Tibial artery (tissue), 4 donors: ENCODE measurements around the gene TNS3.

Source experiments
- DNase-seq, 2 donors: peaks; one replicate each; pipeline ENCODE4 v3.0.0-alpha.2; 2019
- H3K27ac ChIP-seq, 2 donors: fragments of 200-600 bp; sonication (generic) in 1 of 2; 1 replicate in 1 of 2; 2 replicates in 1 of 2; pipeline ENCODE4 v1.5.1; 2018 to 2019; ENCODE audit warnings: mild to moderate bottlenecking in 1 of 2
- H3K27me3 ChIP-seq, 2 donors: fragments of 200-600 bp; sonication (generic) in 1 of 2; one replicate each; pipeline versions ENCODE4 v1.5.1 to v1.6.0; 2016 to 2019
- H3K36me3 ChIP-seq, 3 donors: fragments of 200-600 bp; sonication (generic) in 2 of 3; one replicate each; pipeline ENCODE4 v1.5.1; 2016 to 2019; ENCODE audit warnings: mild to moderate bottlenecking in 2 of 3
- H3K4me1 ChIP-seq, 4 donors: fragments of 200-600 bp; sonication (generic) in 2 of 4; 1 replicate in 3 of 4; 2 replicates in 1 of 4; pipeline ENCODE4 v1.5.1; 2016 to 2019
- H3K4me3 ChIP-seq, 2 donors: fragments of 200-600 bp; sonication (generic) in 1 of 2; 1 replicate in 1 of 2; 2 replicates in 1 of 2; pipeline ENCODE4 v1.5.1; 2018 to 2019; ENCODE audit warnings: mild to moderate bottlenecking in 2 of 2
- H3K9me3 ChIP-seq, 3 donors: fragments of 200-600 bp; sonication (generic) in 1 of 3; one replicate each; pipeline ENCODE4 v1.5.1; 2016 to 2019
- intact Hi-C: fragments of 100-400 bp; cut with DNase I; formaldehyde crosslinking; loops from one replicate; pipeline ENCODE4 v1.15.0; 2023; ENCODE audit warnings: low total_unique reads
- TF ChIP-seq, protein P1 (sequence below), 2 experiments: fragments of 200-600 bp in 1 of 2; fragments of 450-650 bp in 1 of 2; IDR thresholded peaks; one replicate each; pipeline ENCODE4 v1.5.1; 2017 to 2019; ENCODE audit warnings: antibody characterized with exemption in 2 of 2, mild to moderate bottlenecking in 1 of 2, moderate library complexity in 1 of 2

Gene TNS3

DNA sequence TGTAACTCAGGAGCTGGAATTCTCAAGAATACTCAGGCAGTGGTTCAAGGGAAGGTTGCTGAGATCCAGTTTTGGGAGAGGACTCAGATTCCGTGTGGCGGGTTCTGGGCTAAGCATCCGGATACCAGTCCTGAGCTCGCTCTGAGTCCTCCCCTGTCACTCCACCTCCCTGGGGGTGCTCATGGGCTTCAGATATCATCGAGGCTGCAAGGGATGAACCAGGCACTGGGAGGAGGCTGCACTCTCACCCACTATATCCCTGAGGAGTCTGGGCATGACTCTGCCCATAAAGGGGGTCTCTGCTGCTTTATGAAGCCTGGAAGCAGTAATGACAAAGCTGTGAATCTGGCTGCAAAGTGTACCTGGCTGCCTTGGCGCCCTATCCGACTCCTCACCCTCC is 188.5 kb downstream of the TNS3 start:
- DNase-seq = peak in 1 of 2 donors; percentile 37
- H3K27me3 ChIP-seq = no peaks in the 10 kb centered on the region
- intact Hi-C loops = no loop called here
- no peak overlapping the region for H3K27ac ChIP-seq
- H3K36me3 ChIP-seq = peaks cover 37 to 72% (median 59%) of the 10 kb centered on the region in 3 donors
- H3K9me3 ChIP-seq = no peaks in the 10 kb centered on the region
- TF ChIP-seq, protein P1, sequence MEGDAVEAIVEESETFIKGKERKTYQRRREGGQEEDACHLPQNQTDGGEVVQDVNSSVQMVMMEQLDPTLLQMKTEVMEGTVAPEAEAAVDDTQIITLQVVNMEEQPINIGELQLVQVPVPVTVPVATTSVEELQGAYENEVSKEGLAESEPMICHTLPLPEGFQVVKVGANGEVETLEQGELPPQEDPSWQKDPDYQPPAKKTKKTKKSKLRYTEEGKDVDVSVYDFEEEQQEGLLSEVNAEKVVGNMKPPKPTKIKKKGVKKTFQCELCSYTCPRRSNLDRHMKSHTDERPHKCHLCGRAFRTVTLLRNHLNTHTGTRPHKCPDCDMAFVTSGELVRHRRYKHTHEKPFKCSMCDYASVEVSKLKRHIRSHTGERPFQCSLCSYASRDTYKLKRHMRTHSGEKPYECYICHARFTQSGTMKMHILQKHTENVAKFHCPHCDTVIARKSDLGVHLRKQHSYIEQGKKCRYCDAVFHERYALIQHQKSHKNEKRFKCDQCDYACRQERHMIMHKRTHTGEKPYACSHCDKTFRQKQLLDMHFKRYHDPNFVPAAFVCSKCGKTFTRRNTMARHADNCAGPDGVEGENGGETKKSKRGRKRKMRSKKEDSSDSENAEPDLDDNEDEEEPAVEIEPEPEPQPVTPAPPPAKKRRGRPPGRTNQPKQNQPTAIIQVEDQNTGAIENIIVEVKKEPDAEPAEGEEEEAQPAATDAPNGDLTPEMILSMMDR (IDR thresholded peaks at IDR 0.05) = no peak
- peaks cover 0 to 10% (median 0%) of the 10 kb centered on the region in 4 donors for H3K4me1 ChIP-seq
- H3K4me3 ChIP-seq = no peak overlapping the region

DNA sequence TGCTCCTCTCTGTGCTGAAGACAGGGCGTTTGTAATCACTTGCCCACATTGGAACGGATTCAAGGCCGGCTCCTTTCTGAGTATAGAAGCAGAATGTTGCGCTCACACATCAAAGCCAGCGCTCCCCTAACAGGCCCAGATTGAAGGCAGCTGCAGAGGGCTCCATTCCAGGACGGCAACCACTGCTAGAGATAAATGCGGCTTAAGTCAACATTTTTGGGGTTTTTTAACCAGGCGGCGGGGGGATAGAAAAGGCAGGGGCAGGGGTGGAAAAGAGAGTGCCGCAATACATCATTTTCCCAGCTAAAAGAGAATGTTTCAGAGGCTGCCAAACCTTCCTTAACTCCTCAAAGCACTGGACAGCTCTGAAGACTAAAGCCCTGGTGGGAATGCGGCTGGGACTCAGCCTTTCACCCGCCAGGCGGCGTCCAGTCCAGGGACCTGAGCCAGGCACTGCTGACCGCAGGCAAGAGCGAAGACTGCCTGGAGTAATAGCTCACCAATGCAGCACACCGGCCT is 189.6 kb downstream of the TNS3 start:
- Histone ChIP-seq H3K4me1 (peaks cover 0 to 10% (median 0%) of the 10 kb centered on the region in 4 donors), H3K27me3 (no peaks in the 10 kb centered on the region), H3K9me3 (no peaks in the 10 kb centered on the region), H3K36me3 (peaks cover 40 to 82% (median 64%) of the 10 kb centered on the region in 3 donors), H3K4me3 (no peak overlapping the region), H3K27ac (no peak overlapping the region)
- intact Hi-C loops = no loop called here
- TF ChIP-seq, protein P1 (IDR thresholded peaks at IDR 0.05) = peak; percentile 34 to 45
- peak; percentile 60 to 76 for DNase-seq

DNA sequence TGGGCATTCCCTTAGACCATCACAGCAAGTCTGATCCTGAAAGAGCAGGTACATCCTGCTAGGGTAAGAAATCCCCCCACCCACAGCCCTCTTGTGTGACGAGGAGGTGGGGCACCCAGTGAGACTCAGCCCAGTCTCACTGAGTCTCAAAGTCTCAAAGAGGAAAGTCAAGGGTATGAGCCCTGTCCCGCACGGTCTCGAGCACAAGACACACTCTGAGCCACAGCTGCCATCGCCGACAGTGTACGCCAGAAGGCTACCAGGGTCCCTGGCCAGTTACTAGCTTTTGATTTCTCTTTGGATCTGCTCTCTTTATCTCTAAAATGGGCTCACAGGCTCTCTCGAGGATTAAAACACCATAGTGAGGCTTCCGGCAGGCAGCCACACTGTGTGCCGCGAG is 190.2 kb downstream of the TNS3 start:
- H3K4me1 ChIP-seq = peaks cover 0 to 10% (median 0%) of the 10 kb centered on the region in 4 donors
- DNase-seq = peak in 1 of 2 donors; percentile 46
- no peaks in the 10 kb centered on the region for H3K27me3 ChIP-seq
- no peaks in the 10 kb centered on the region for H3K9me3 ChIP-seq
- intact Hi-C loops = no loop called here
- TF ChIP-seq, protein P1 (IDR thresholded peaks at IDR 0.05) = no peak
- no peak overlapping the region for H3K27ac ChIP-seq
- H3K36me3 ChIP-seq = peaks cover 40 to 79% (median 62%) of the 10 kb centered on the region in 3 donors
- H3K4me3 ChIP-seq = no peak overlapping the region

DNA sequence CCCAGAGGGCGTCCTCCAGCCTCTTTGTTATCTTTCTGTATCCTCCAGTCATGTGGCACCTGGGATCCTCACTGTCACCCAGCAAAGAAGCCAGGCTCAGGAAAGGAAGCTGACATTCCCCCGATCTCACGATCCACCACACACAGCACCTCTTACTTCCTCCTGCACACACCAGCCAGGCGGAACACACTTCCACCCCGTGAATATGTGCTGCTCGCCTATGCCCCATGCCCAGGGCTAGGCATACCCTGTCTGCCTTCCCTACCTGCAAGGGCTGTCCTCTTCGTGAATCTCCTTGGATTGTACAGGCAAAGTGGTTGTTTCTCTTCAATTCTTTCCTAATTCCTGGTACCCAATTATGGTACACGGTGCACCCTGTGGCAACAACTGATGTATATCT is 191.0 kb downstream of the TNS3 start:
- H3K27ac ChIP-seq = no peak overlapping the region
- H3K9me3 ChIP-seq = no peaks in the 10 kb centered on the region
- H3K36me3 ChIP-seq = peaks cover 36 to 71% (median 54%) of the 10 kb centered on the region in 3 donors
- intact Hi-C loops = no loop called here
- peaks cover 0 to 10% (median 0%) of the 10 kb centered on the region in 4 donors for H3K4me1 ChIP-seq
- no peaks in the 10 kb centered on the region for H3K27me3 ChIP-seq
- no peak overlapping the region for H3K4me3 ChIP-seq
- DNase-seq = no peak
- TF ChIP-seq, protein P1 (IDR thresholded peaks at IDR 0.05) = no peak

DNA sequence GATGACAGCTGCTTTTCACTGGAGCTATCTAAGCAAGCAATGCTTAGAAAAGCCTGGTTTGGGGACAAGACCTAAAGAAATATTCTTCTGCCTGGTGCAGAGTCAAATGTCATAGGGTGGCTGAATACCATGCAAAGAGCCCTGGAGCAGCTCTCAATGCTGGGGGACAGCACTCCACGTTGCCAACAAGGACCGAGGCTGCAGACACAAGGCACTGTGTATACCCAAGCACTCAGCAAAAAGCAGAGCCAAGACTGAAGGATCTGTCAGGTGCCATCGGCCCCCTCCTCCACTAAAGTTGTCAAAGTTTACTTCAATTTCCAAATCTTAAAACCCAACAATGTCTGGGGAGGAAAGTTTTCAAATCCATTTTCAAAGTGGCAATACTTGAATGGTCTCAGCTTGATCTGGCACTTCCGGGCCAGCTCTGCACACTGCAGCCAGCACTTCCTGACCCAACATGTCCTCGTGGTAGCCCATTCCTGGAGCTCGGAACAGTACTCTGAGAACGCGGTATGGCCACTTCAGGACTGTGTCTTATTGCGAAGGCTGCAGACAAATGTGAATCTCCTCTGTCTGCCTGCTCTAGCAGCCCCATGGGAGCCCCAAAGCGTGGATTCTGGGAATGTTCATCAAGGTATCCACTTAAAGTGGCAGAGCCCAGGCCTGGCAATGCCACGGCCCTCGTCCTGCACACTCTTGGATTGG is 191.8 kb downstream of the TNS3 start:
- H3K36me3 ChIP-seq = peaks cover 29 to 66% (median 50%) of the 10 kb centered on the region in 3 donors
- TF ChIP-seq, protein P1 (IDR thresholded peaks at IDR 0.05) = no peak
- intact Hi-C loops = no loop called here
- H3K4me1 ChIP-seq = peaks cover 0 to 10% (median 0%) of the 10 kb centered on the region in 4 donors
- H3K27ac ChIP-seq = no peak overlapping the region
- H3K9me3 ChIP-seq = no peaks in the 10 kb centered on the region
- peak in 1 of 2 donors; percentile 31 for DNase-seq
- no peaks in the 10 kb centered on the region for H3K27me3 ChIP-seq
- no peak overlapping the region for H3K4me3 ChIP-seq
